KOPT-K1 (cell line): ENCODE data around the gene SBK3.
"Not testable (repeated sequence)": the region's sequence is repeated elsewhere in the genome, so short reads cannot be mapped to it uniquely, and the experiment has no call there.

Source experiments
- H3K27ac ChIP-seq: fragments of 200-600 bp; sonication (generic); 2 replicates; pipeline ENCODE4 v1.5.1; 2016; ENCODE audit warnings: antibody characterized with exemption, mild to moderate bottlenecking, low read depth, low read length; ENCODE audit not compliant: poor library complexity, severe bottlenecking
- H3K36me3 ChIP-seq: fragments of 200-600 bp; sonication (generic); 2 replicates; pipeline ENCODE4 v1.5.1; 2017; ENCODE audit warnings: antibody characterized with exemption, mild to moderate bottlenecking, low read length, moderate library complexity; ENCODE audit not compliant: insufficient read depth
- H3K9me3 ChIP-seq: fragments of 200-600 bp; sonication (generic); 2 replicates; pipeline ENCODE4 v1.5.1; 2017; ENCODE audit warnings: antibody characterized with exemption, low read length, mild to moderate bottlenecking; ENCODE audit not compliant: insufficient read depth, poor library complexity, severe bottlenecking

Gene SBK3

GRCh38 chr19:55545443-55545842 lies at the start of gene SBK3:
Gene SBK3 (minus strand): TSS chr19:55545543. CDS start chr19:55545543, 0 bp downstream.
- Histone ChIP-seq H3K9me3 (no peaks in the 10 kb centered on the region), H3K27ac (no peak within 1 kb of the TSS), H3K36me3 (no peaks in the 10 kb centered on the region)

DNA sequence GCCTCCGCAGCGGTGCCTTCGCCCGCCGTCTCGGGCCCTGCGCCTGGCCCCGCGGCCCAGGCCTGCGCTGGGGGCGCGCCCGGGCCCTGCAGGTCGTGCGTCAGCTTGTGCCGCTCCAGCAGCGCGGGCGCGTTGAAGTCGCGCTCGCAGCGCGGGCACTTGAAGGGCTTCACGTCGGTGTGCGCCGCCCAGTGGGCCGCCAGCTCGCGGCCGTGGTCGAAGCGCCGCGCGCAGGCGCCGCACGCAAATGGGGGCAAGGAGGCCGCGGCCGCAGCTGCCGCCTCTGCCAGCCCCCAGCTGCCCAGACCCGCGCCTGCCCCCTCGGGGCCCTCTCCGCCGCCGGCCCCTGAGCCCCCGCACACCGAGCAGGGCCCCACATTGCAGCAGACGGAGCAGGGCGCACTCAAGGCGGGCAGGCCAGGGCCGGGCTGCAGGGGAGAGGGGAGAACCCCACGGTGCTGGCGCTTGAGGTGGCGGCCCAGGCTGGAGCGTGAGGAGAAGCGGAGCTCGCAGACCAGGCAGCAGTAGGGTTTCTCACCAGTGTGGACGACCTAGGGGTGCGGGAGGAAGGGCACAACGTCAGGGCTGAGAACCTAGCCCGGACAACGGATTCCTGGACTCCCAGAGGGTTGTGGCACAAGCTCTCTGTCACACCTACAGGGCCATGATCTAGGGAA lies 47.9 kb upstream of the SBK3 start:
- Histone ChIP-seq H3K36me3 (peaks cover 54% of the 10 kb centered on the region), H3K27ac (no peak overlapping the region), H3K9me3 (no peaks in the 10 kb centered on the region)

GRCh38 chr19:55592391-55593090 lies 47.2 kb upstream of the SBK3 start:
- no peaks in the 10 kb centered on the region for H3K9me3 ChIP-seq
- H3K27ac ChIP-seq = no peak overlapping the region
- peaks cover 54% of the 10 kb centered on the region for H3K36me3 ChIP-seq

DNA sequence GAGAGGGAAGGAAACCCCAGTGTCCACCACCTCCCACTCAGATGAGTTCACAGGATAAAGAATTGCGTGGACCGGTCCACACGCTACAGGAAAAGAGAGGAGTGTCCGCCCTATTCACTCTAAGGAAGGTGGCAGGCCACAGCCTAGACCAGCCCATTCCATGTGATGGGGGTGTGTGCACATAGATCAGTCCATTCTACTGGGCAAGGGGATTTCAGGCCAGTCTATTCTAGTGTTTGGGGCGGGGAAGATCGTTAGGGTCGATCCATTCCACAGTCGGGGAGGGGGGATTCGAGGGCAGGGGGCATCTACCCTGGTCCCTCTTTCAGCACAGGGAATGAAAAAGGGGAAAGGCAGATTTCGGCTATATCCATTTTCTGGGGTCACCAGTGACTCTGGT lies 46.2 kb upstream of the SBK3 start:
- H3K27ac ChIP-seq = no peak overlapping the region
- peaks cover 46% of the 10 kb centered on the region for H3K36me3 ChIP-seq
- no peaks in the 10 kb centered on the region for H3K9me3 ChIP-seq

GRCh38 chr19:55590617-55591016 lies 45.3 kb upstream of the SBK3 start:
- H3K36me3 ChIP-seq = peaks cover 36% of the 10 kb centered on the region; the same call in 1 of the 2 replicates
- no peaks in the 10 kb centered on the region for H3K9me3 ChIP-seq
- no peak overlapping the region for H3K27ac ChIP-seq

DNA sequence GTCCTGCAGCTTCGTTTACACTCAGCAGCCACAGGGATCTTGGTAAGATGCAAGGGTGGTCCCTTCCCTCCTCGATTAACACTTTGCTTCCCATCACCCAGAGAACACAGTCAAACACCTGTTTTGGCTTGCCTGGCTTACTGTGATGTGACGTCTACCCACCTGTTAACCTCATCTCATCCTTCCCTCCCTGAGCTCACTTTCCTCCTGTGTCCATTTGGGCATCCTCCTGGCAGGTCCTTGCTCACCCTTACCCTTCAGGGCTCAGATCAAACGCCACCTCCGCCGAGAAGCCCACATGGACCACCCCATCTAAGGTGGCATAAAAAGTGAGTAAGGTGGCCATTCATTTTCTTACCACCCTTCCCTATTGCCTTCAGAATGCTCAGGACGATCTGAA lies 44.8 kb upstream of the SBK3 start:
- Histone ChIP-seq H3K27ac (no peak overlapping the region), H3K9me3 (no peaks in the 10 kb centered on the region), H3K36me3 (peaks cover 31% of the 10 kb centered on the region; the same call in 1 of the 2 replicates)

DNA sequence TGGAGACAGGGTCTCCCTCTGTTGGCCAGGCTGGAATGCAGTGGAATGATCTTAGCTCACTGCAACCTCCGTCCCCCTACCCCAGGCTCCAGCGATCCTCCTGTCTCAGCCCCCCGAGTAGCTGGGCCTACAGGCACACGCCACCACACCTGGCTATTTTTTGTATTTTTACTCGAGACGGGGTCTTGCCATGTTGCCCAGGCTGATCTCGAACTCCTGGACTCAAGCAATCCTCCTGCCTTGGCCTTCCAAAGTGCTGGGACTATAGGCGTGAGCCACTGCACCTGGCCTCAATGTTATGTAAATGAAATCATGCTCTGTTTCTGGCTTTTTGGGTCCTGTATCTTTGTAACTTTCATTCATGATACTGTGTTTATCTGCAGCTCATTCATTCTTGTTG lies 43.4 kb upstream of the SBK3 start:
- no peaks in the 10 kb centered on the region for H3K9me3 ChIP-seq
- peaks cover 21% of the 10 kb centered on the region; the same call in 1 of the 2 replicates for H3K36me3 ChIP-seq
- H3K27ac ChIP-seq = no peak overlapping the region

- no peaks in the 10 kb centered on the region for H3K9me3 ChIP-seq
- H3K36me3 ChIP-seq = peaks cover 9% of the 10 kb centered on the region; the same call in 1 of the 2 replicates
- H3K27ac ChIP-seq = no peak overlapping the region
Observed at GRCh38 chr19:55586976-55587668, 41.8 kb upstream of the SBK3 start.

DNA sequence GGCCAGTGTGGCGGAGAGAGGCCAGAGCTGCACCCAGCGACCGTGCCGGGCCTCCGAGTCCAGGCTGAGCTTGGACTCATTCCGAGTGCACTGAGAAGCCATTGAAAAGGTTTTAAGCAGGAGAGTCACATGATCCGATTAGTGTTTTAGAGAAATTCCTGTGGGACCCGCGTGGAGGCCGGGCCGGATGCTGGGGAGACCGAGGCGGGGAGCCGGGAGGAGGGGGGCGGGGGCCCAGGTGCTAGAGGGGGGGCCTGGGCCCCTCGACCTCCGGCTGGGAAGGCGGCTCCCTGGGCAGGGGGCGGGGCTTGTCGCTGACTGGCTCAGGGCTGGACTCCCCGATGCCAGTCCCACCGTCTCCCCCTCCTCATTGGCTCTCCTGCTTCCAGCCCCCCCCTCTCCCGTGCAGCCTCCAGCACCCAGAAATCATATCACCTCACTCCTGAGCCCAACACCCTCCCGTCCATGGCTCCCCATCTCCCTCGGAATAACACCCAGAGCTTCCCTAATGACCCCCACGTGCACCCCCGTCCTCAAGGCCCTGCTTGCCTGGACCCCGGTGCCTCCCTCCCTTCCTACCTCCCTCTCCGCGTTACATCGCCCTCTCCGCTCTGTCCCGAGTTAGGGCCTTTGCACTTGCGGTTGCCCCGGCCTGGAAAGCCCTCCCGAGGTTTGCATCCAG lies 40.5 kb upstream of the SBK3 start:
- H3K36me3 ChIP-seq = no peaks in the 10 kb centered on the region
- no peaks in the 10 kb centered on the region for H3K9me3 ChIP-seq
- peak overlapping the region; percentile 4 for H3K27ac ChIP-seq

- Histone ChIP-seq H3K9me3 (no peaks in the 10 kb centered on the region), H3K36me3 (no peaks in the 10 kb centered on the region), H3K27ac (no peak overlapping the region)
Observed at GRCh38 chr19:55584871-55585270, 39.5 kb upstream of the SBK3 start.

- not testable (repeated sequence) for H3K27ac ChIP-seq, H3K36me3 ChIP-seq, H3K9me3 ChIP-seq
Observed at GRCh38 chr19:55583897-55584296, 38.6 kb upstream of the SBK3 start.

DNA sequence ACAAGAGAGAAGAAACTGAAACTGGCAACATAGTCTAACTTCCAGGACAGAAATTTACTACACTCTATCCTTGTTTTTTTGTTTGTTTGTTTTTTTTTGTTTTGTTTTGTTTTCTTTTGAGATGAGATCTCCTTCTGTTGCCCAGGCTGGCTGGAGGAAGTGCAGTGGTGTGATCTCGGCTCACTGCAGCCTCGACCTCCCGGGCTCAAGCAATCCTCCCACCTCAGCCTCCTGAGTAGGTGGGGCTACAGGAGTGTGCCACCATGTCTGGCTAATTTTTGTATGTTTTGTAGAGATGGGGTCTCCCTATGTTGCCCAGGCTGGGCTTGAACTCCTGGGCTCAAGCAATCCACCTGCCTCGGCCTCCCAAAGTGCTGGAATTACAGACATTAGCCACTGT lies 36.9 kb upstream of the SBK3 start:
- H3K36me3 ChIP-seq, H3K27ac ChIP-seq, H3K9me3 ChIP-seq: not testable (repeated sequence)

DNA sequence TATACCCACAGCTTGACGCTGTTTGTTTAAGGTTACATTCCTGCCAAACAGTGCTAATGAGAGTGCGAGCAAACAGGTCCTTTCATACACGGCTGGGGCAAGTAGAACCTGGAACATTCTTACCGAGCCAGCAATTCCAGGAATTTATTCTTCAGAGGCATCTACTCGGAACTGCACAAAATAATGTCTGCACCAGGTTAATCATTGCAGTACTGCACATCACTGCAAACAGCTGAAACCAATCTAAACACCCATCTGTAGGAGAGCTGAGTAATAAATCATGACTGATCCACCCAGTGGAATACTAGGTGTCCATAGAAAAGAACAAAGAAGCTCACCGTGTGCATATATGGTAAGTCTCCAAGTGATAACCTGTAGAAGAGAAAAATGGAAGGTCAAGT lies 36.5 kb upstream of the SBK3 start:
- Histone ChIP-seq H3K27ac (no peak overlapping the region), H3K36me3 (peaks cover 9% of the 10 kb centered on the region; the same call in 1 of the 2 replicates), H3K9me3 (no peaks in the 10 kb centered on the region)

- peak overlapping the region; percentile 72 for H3K27ac ChIP-seq
- peaks cover 12% of the 10 kb centered on the region; the same call in 1 of the 2 replicates for H3K36me3 ChIP-seq
- no peaks in the 10 kb centered on the region for H3K9me3 ChIP-seq
Observed at GRCh38 chr19:55581145-55581822, 35.9 kb upstream of the SBK3 start.
